T-helper 2 cell treated with Interferon-gamma antibody and Interleukin-4, amounts not matched to agents 5 μg/mL and 100 μg/mL, for 36 hours (primary cell): ENCODE results near the gene NPAS2.

Experiments used
- DNase-seq: peaks from one replicate; pipeline ENCODE4 v3.0.0; 2021; ENCODE audit warnings: low spot score
- H3K27ac Mint-ChIP-seq: one replicate; pipeline ENCODE4 v1.8.0; 2021; ENCODE audit warnings: mild to moderate bottlenecking, mixed read lengths
- H3K27me3 Mint-ChIP-seq: one replicate; pipeline ENCODE4 v1.8.0; 2021; ENCODE audit warnings: low read depth, mixed read lengths
- H3K36me3 Mint-ChIP-seq: one replicate; pipeline ENCODE4 v1.8.0; 2021; ENCODE audit warnings: low read depth, mixed read lengths
- H3K4me1 Mint-ChIP-seq: one replicate; pipeline ENCODE4 v1.8.0; 2021; ENCODE audit warnings: low read depth, mixed read lengths
- H3K4me3 Mint-ChIP-seq: one replicate; pipeline ENCODE4 v1.8.0; 2022; ENCODE audit warnings: mild to moderate bottlenecking, moderate library complexity, mixed read lengths
- H3K9me3 Mint-ChIP-seq: one replicate; pipeline ENCODE4 v1.8.0; 2021; ENCODE audit warnings: mixed read lengths

NPAS2 gene

GRCh38 chr2:100807707-100808106 is 12.2 kb upstream of the NPAS2 start:
- Mint-ChIP-seq H3K9me3 (no peaks in the 10 kb centered on the region), H3K36me3 (no peaks in the 10 kb centered on the region), H3K27ac (no peak overlapping the region), H3K4me3 (no peak overlapping the region), H3K27me3 (peaks cover 23% of the 10 kb centered on the region), H3K4me1 (peaks cover 9% of the 10 kb centered on the region)
- no peak for DNase-seq

- peaks cover 15% of the 10 kb centered on the region for H3K4me1 Mint-ChIP-seq
- no peak overlapping the region for H3K4me3 Mint-ChIP-seq
- peaks cover 23% of the 10 kb centered on the region for H3K27me3 Mint-ChIP-seq
- no peak overlapping the region for H3K27ac Mint-ChIP-seq
- H3K9me3 Mint-ChIP-seq, result no peaks in the 10 kb centered on the region
- H3K36me3 Mint-ChIP-seq, result no peaks in the 10 kb centered on the region
- no peak for DNase-seq
These were observed 11.4 kb upstream of the NPAS2 start for GRCh38 chr2:100808582-100808981.

DNA sequence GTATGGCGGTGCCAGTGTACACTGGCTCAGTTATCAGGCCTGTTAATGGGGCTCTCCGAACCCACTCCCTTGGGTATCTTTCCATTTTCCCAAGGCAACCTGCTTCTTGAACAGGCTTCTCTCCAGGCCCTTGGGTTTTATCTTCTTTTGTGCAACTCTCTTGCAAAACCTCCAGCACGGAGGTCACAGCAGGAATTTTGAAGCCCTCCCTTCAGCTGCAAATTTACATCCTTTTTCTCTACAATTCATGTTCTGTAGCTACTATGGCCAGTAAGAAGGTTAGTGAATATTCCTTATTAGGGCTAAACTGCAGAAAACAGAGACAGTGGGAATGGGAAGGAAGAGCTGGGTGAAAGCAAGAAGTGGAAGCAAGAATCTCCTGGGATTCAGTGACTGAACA is 10.4 kb upstream of the NPAS2 start:
- H3K36me3 Mint-ChIP-seq, result no peaks in the 10 kb centered on the region
- H3K9me3 Mint-ChIP-seq, result no peaks in the 10 kb centered on the region
- no peak overlapping the region for H3K4me3 Mint-ChIP-seq
- peaks cover 16% of the 10 kb centered on the region for H3K27me3 Mint-ChIP-seq
- DNase-seq, result no peak
- peaks cover 24% of the 10 kb centered on the region for H3K4me1 Mint-ChIP-seq
- no peak overlapping the region for H3K27ac Mint-ChIP-seq

GRCh38 chr2:100810603-100811145 is 9.3 kb upstream of the NPAS2 start:
- H3K9me3 Mint-ChIP-seq, result no peaks in the 10 kb centered on the region
- H3K27me3 Mint-ChIP-seq, result peaks cover 16% of the 10 kb centered on the region
- no peak overlapping the region for H3K4me3 Mint-ChIP-seq
- H3K27ac Mint-ChIP-seq, result no peak overlapping the region
- no peaks in the 10 kb centered on the region for H3K36me3 Mint-ChIP-seq
- peaks cover 26% of the 10 kb centered on the region for H3K4me1 Mint-ChIP-seq
- DNase-seq, result no peak

DNA sequence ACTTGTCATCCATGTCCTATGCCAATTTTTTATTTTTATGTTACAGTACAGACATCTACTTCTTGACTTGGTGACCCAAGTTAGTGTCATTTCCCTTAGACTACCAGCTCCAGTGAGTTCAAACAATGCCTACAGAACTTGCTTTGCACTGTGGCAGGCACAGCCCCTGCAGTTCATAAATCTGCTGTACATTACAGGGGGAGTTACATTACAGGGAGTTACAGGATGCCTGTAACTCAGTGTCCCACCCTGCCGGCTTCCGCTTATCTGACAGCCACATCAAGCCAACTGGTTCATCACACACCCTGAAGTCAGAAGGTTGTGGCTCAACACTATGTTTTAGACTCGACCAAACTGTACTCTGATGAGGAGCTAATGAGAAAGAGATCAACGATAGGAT is 7.8 kb upstream of the NPAS2 start:
- peaks cover 26% of the 10 kb centered on the region for H3K4me1 Mint-ChIP-seq
- H3K27ac Mint-ChIP-seq, result peak overlapping the region; percentile 46
- DNase-seq, result no peak
- peaks cover 12% of the 10 kb centered on the region for H3K27me3 Mint-ChIP-seq
- H3K4me3 Mint-ChIP-seq, result peak overlapping the region; percentile 33
- no peaks in the 10 kb centered on the region for H3K36me3 Mint-ChIP-seq
- H3K9me3 Mint-ChIP-seq, result no peaks in the 10 kb centered on the region

- Mint-ChIP-seq H3K36me3 (no peaks in the 10 kb centered on the region), H3K27me3 (peaks cover 13% of the 10 kb centered on the region), H3K9me3 (no peaks in the 10 kb centered on the region), H3K4me1 (peaks cover 26% of the 10 kb centered on the region), H3K27ac (peak overlapping the region; percentile 46), H3K4me3 (peak overlapping the region; percentile 33)
- no peak for DNase-seq
These were observed 7.4 kb upstream of the NPAS2 start for GRCh38 chr2:100812573-100812972.

DNA sequence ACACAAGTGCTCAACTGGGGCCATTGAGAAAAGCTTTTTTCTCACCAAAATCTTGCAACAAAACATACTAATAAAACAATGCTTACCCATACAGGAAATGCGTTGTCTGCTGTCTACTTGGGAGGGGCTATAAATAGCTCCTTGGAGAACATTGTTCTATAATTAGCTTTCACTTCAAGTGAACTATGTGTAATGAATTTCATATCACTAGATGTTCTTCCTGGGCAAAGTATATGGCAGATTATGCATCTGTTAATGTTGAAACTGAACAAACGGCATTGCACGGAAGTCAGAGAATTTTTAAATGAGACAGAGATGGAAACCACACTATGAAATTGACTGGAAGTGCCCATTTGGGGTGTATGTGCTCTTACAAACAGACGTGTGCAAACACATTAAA is 6.4 kb upstream of the NPAS2 start:
- Mint-ChIP-seq H3K4me1 (peaks cover 31% of the 10 kb centered on the region), H3K27ac (peak overlapping the region; percentile 33), H3K27me3 (peaks cover 23% of the 10 kb centered on the region), H3K4me3 (peak overlapping the region; percentile 25), H3K36me3 (no peaks in the 10 kb centered on the region), H3K9me3 (no peaks in the 10 kb centered on the region)
- DNase-seq, result peak; percentile 14

GRCh38 chr2:100814043-100814442 is 5.9 kb upstream of the NPAS2 start:
- Mint-ChIP-seq H3K9me3 (no peaks in the 10 kb centered on the region), H3K36me3 (no peaks in the 10 kb centered on the region), H3K27ac (peak overlapping the region; percentile 38), H3K4me1 (peaks cover 31% of the 10 kb centered on the region), H3K4me3 (peak overlapping the region; percentile 13), H3K27me3 (peaks cover 23% of the 10 kb centered on the region)
- DNase-seq, result no peak

GRCh38 chr2:100814453-100814852 is 5.5 kb upstream of the NPAS2 start:
- Mint-ChIP-seq H3K4me1 (peaks cover 31% of the 10 kb centered on the region), H3K27me3 (peaks cover 27% of the 10 kb centered on the region), H3K4me3 (peak overlapping the region; percentile 13), H3K36me3 (no peaks in the 10 kb centered on the region), H3K9me3 (no peaks in the 10 kb centered on the region), H3K27ac (no peak overlapping the region)
- DNase-seq, result no peak

DNA sequence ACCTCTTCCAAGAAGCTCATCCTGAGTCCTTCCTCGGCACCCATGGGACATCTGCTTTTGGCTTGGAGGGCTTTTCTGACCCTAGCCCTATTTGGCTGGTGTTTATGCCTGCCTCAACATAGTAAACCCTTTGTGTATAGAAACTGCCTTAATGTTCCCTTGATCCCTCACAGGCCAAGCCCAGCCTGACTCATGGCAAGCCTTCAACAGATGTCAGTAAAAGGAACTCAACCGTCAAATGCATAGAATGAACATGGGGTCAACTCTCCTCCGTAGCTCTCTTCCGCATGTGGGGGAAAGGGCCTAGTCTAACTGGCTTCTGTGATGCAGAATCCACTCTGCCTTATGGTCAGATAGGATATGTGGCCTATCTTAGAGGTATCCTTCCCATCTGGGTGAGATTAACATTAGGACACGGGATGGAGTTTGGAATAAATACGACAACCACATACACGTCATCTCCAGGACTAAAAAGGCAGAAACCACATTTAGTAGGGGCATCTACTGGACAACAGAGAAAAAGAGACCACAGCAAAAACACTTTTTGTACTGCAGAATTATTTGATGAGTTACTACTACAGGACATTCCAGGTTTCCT is 2.5 kb upstream of the NPAS2 start:
- Mint-ChIP-seq H3K27me3 (peaks cover 38% of the 10 kb centered on the region), H3K36me3 (no peaks in the 10 kb centered on the region), H3K9me3 (no peaks in the 10 kb centered on the region), H3K27ac (no peak overlapping the region), H3K4me3 (no peak overlapping the region), H3K4me1 (peaks cover 25% of the 10 kb centered on the region)
- no peak for DNase-seq

GRCh38 chr2:100818003-100818605 is 1.8 kb upstream of the NPAS2 start:
- Mint-ChIP-seq H3K9me3 (no peaks in the 10 kb centered on the region), H3K27ac (peak overlapping the region; percentile 39), H3K4me1 (peaks cover 21% of the 10 kb centered on the region), H3K27me3 (peaks cover 44% of the 10 kb centered on the region), H3K36me3 (no peaks in the 10 kb centered on the region), H3K4me3 (peak overlapping the region; percentile 67)
- no peak for DNase-seq

- peak overlapping the region; percentile 73 for H3K4me3 Mint-ChIP-seq
- no peaks in the 10 kb centered on the region for H3K9me3 Mint-ChIP-seq
- H3K27me3 Mint-ChIP-seq, result peaks cover 50% of the 10 kb centered on the region
- DNase-seq, result no peak
- no peaks in the 10 kb centered on the region for H3K36me3 Mint-ChIP-seq
- H3K4me1 Mint-ChIP-seq, result peaks cover 15% of the 10 kb centered on the region
- H3K27ac Mint-ChIP-seq, result peak overlapping the region; percentile 51
These were observed 1.2 kb upstream of the NPAS2 start for GRCh38 chr2:100818606-100819369.

DNA sequence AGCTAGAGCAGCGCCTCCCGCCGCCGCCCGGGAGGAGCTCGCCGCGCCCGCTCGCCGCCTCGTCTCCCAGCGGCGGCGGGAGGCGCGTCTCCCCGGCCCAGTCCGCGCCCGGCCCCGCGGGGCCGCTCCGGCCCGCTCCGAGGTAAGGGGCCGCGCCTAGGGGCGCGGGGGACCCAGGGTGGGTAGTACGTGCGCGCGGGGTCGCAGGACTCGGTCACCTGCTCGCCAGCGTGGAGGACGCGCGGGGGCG is 259 bp downstream of the NPAS2 start:
- Mint-ChIP-seq H3K4me3 (no peak overlapping the region), H3K4me1 (peaks cover 5% of the 10 kb centered on the region)

GRCh38 chr2:100820523-100821254 is 750 bp downstream of the NPAS2 start:
- no peaks in the 10 kb centered on the region for H3K36me3 Mint-ChIP-seq
- H3K9me3 Mint-ChIP-seq, result no peaks in the 10 kb centered on the region
- no peak for DNase-seq
- peaks cover 5% of the 10 kb centered on the region for H3K4me1 Mint-ChIP-seq
- no peak overlapping the region for H3K27ac Mint-ChIP-seq
- H3K4me3 Mint-ChIP-seq, result peak overlapping the region; percentile 73
- peaks cover 51% of the 10 kb centered on the region for H3K27me3 Mint-ChIP-seq

More for the DNA sequence above, 259 bp downstream of the NPAS2 start:
- Mint-ChIP-seq H3K9me3 (no peaks in the 10 kb centered on the region), H3K27me3 (peaks cover 51% of the 10 kb centered on the region), H3K36me3 (no peaks in the 10 kb centered on the region), H3K27ac (no peak overlapping the region)
- DNase-seq, result no peak
